H9 (cell line): Measurements from ENCODE around the gene THEMIS. TPM values are rescaled to one million over a fixed set of nuclear protein-coding genes. Genes with fewer than 3 reads are reported as not detected.

ENCODE experiments used
- DNase-seq: peaks from one replicate; pipeline ENCODE4 v3.0.0-alpha.2; 2017
- H2AFZ ChIP-seq: one replicate; pipeline ENCODE4 v1.6.1; 2013; ENCODE audit warnings: mild to moderate bottlenecking, low read length, control low read depth, moderate library complexity
- H2AK5ac ChIP-seq: 2 replicates; pipeline ENCODE4 v1.6.1; 2013; ENCODE audit warnings: low read length, control low read depth, mixed read lengths; ENCODE audit not compliant: insufficient read length
- H2BK120ac ChIP-seq: one replicate; pipeline ENCODE4 v1.6.1; 2013; ENCODE audit warnings: low read depth, mild to moderate bottlenecking, low read length, control low read depth, inconsistent platforms; ENCODE audit not compliant: poor library complexity, severe bottlenecking
- H2BK12ac ChIP-seq: 2 replicates; pipeline ENCODE4 v1.6.1; 2013; ENCODE audit warnings: low read length, control low read depth, mixed read lengths, low read depth; ENCODE audit not compliant: insufficient read length
- H2BK15ac ChIP-seq: 2 replicates; pipeline ENCODE4 v1.6.1; 2013; ENCODE audit warnings: low read depth, low read length, control low read depth
- H2BK20ac ChIP-seq: one replicate; pipeline ENCODE4 v1.6.1; 2013; ENCODE audit warnings: low read depth, mild to moderate bottlenecking, low read length, control low read depth, inconsistent platforms; ENCODE audit not compliant: poor library complexity, severe bottlenecking
- H2BK5ac ChIP-seq: 2 replicates; pipeline ENCODE4 v1.6.1; 2013; ENCODE audit warnings: low read length, control low read depth, mixed read lengths; ENCODE audit not compliant: insufficient read length
- H3K14ac ChIP-seq: 2 replicates; pipeline ENCODE4 v1.6.1; 2013; ENCODE audit warnings: low read length, control low read depth; ENCODE audit not compliant: insufficient read depth
- H3K18ac ChIP-seq: 2 replicates; pipeline ENCODE4 v1.6.1; 2013; ENCODE audit warnings: low read depth, mild to moderate bottlenecking, mixed read lengths, low read length, control low read depth; ENCODE audit not compliant: insufficient read length
- H3K23ac ChIP-seq: 2 replicates; pipeline ENCODE4 v1.6.1; 2013; ENCODE audit warnings: low read length, control low read depth, mixed read lengths, low read depth; ENCODE audit not compliant: insufficient read length
- H3K23me2 ChIP-seq: 2 replicates; pipeline ENCODE4 v1.6.1; 2013; ENCODE audit warnings: low read depth, mild to moderate bottlenecking, mixed read lengths, low read length, control low read depth; ENCODE audit not compliant: insufficient read length, poor library complexity, severe bottlenecking
- H3K27ac ChIP-seq: 2 replicates; pipeline ENCODE4 v1.5.1; 2013; ENCODE audit warnings: low read length, control low read depth, mixed read lengths, low read depth; ENCODE audit not compliant: insufficient read length
- H3K27me3 ChIP-seq: 2 replicates; pipeline ENCODE4 v1.6.1; 2013; ENCODE audit warnings: low read length, control low read depth, inconsistent platforms; ENCODE audit not compliant: insufficient read depth
- H3K4ac ChIP-seq: 2 replicates; pipeline ENCODE4 v1.6.1; 2013; ENCODE audit warnings: low read depth, mild to moderate bottlenecking, control low read depth, inconsistent platforms, low read length, moderate library complexity
- H3K4me1 ChIP-seq: 2 replicates; pipeline ENCODE4 v1.6.1; 2013; ENCODE audit warnings: low read length, control low read depth, inconsistent platforms; ENCODE audit not compliant: insufficient read depth
- H3K4me2 ChIP-seq: 2 replicates; pipeline ENCODE4 v1.6.1; 2013; ENCODE audit warnings: low read length, control low read depth, mixed read lengths; ENCODE audit not compliant: insufficient read length, insufficient read depth
- H3K56ac ChIP-seq: 2 replicates; pipeline ENCODE4 v1.6.1; 2013; ENCODE audit warnings: low read depth, mild to moderate bottlenecking, mixed read lengths, low read length, control low read depth; ENCODE audit not compliant: insufficient read length
- H3K79me1 ChIP-seq: 2 replicates; pipeline ENCODE4 v1.6.1; 2013; ENCODE audit warnings: low read depth, mild to moderate bottlenecking, moderate library complexity, low read length, control low read depth, inconsistent platforms; ENCODE audit not compliant: insufficient read depth, poor library complexity, severe bottlenecking
- H3K79me2 ChIP-seq: 2 replicates; pipeline ENCODE4 v1.6.1; 2013; ENCODE audit warnings: low read length, control low read depth, inconsistent platforms; ENCODE audit not compliant: insufficient read depth
- H3K9ac ChIP-seq: 2 replicates; pipeline ENCODE4 v1.6.1; 2013; ENCODE audit warnings: low read length, control low read depth, mixed read lengths; ENCODE audit not compliant: insufficient read length; ENCODE audit errors: extremely low read depth
- H3K9me3 ChIP-seq: one replicate; pipeline ENCODE4 v1.6.1; 2013; ENCODE audit warnings: low read depth, low read length, inconsistent platforms; ENCODE audit not compliant: control insufficient read depth
- H3T11ph ChIP-seq: one replicate; pipeline ENCODE4 v1.6.1; 2013; ENCODE audit warnings: mild to moderate bottlenecking, low read length, control low read depth, inconsistent platforms
- H4K20me1 ChIP-seq: one replicate; pipeline ENCODE4 v1.6.1; 2013; ENCODE audit not compliant: control insufficient read depth, insufficient read length, insufficient read depth
- H4K5ac ChIP-seq: 2 replicates; pipeline ENCODE4 v1.6.1; 2013; ENCODE audit warnings: low read depth, mild to moderate bottlenecking, mixed read lengths, low read length, control low read depth; ENCODE audit not compliant: insufficient read length
- H4K8ac ChIP-seq: replicated peaks from 2 replicates; pipeline ENCODE4 v1.6.1; 2013; ENCODE audit warnings: low read length, control low read depth, mixed read lengths, low read depth; ENCODE audit not compliant: insufficient read length
- H4K91ac ChIP-seq: 2 replicates; pipeline ENCODE4 v1.6.1; 2013; ENCODE audit warnings: low read depth, mild to moderate bottlenecking, moderate library complexity, mixed read lengths, low read length, control low read depth; ENCODE audit not compliant: insufficient read length
- H3K27ac Mint-ChIP-seq, 3 experiments: 2 replicates in 2 of 3; 3 replicates in 1 of 3; pipeline ENCODE4 v1.8.0; 2020 to 2021; ENCODE audit warnings: mixed read lengths in 3 of 3, mild to moderate bottlenecking in 1 of 3, moderate library complexity in 1 of 3
- H3K27me3 Mint-ChIP-seq: 2 replicates; pipeline ENCODE4 v1.8.0; 2021; ENCODE audit warnings: low read depth, mild to moderate bottlenecking, moderate library complexity, mixed read lengths
- H3K36me3 Mint-ChIP-seq, 3 experiments: 2 replicates in 2 of 3; 3 replicates in 1 of 3; pipeline ENCODE4 v1.8.0; 2020 to 2021; ENCODE audit warnings: low read depth in 3 of 3, mixed read lengths in 3 of 3; ENCODE audit not compliant: insufficient read depth in 1 of 3
- H3K4me1 Mint-ChIP-seq, 2 experiments: 2 replicates each; pipeline ENCODE4 v1.8.0; 2020; ENCODE audit warnings: mixed read lengths in 2 of 2
- H3K4me3 Mint-ChIP-seq, 2 experiments: 2 replicates in 1 of 2; 3 replicates in 1 of 2; pipeline ENCODE4 v1.8.0; 2020 to 2021; ENCODE audit warnings: mild to moderate bottlenecking in 2 of 2, mixed read lengths in 2 of 2, moderate library complexity in 1 of 2
- H3K9me3 Mint-ChIP-seq, 2 experiments: 2 replicates in 1 of 2; 3 replicates in 1 of 2; pipeline ENCODE4 v1.8.0; 2020; ENCODE audit warnings: mild to moderate bottlenecking in 2 of 2, mixed read lengths in 2 of 2, moderate library complexity in 1 of 2
- CTCF ChIP-seq: fragments of 200-600 bp; sonication (generic); conservative IDR thresholded peaks from 3 replicates; pipeline ENCODE4 v1.8.0; 2021; ENCODE audit warnings: antibody characterized with exemption, mild to moderate bottlenecking
- WGBS: extraction: QIAGEN DNeasy Blood & Tissue Kit; methylation state at CpG from one replicate; pipeline ENCODE4 v1.1.7; 2013; ENCODE audit warnings: missing lambda C conversion rate, low lambda C conversion rate, mixed read lengths; ENCODE audit not compliant: insufficient read length; ENCODE audit errors: extremely low coverage; 5-methylcytosine and 5-hydroxymethylcytosine counted together
- total RNA-seq: library from RNA; stranded (reverse); gene quantifications from 2 replicates; pipeline ENCODE4 v1.2.1, GENCODE V29; 2021

The THEMIS gene
- total RNA-seq, 1 experiment from 2014 or later: not detected

GRCh38 chr6:127738423-127738822 lies 162.4 kb downstream of the THEMIS start:
- Histone ChIP-seq H3K56ac (no peak overlapping the region), H3K9ac (no peak overlapping the region), H3K14ac (no peak overlapping the region), H4K20me1 (no peaks in the 10 kb centered on the region), H3K27me3 (no peaks in the 10 kb centered on the region), H4K91ac (no peak overlapping the region), H3T11ph (no peak overlapping the region), H3K4ac (no peak overlapping the region), H2AFZ (no peak overlapping the region), H3K79me1 (no peaks in the 10 kb centered on the region), H3K18ac (no peak overlapping the region), H3K9me3 (no peaks in the 10 kb centered on the region), H3K4me1 (no peaks in the 10 kb centered on the region), H2BK15ac (no peak overlapping the region), H3K23me2 (no peaks in the 10 kb centered on the region), H2BK120ac (no peak overlapping the region), H4K5ac (no peak overlapping the region), H2BK20ac (no peak overlapping the region), H4K8ac (no peak overlapping the region), H2AK5ac (no peak overlapping the region), H2BK12ac (no peak overlapping the region), H3K27ac (no peak overlapping the region), H2BK5ac (no peak overlapping the region), H3K4me2 (no peak overlapping the region), H3K23ac (no peak overlapping the region), H3K79me2 (no peaks in the 10 kb centered on the region)
- no peak for TF ChIP-seq CTCF
- H3K9me3 Mint-ChIP-seq: no peaks in the 10 kb centered on the region
- H3K27ac Mint-ChIP-seq: peak overlapping the region in 1 of 3 experiments; percentile 12; a peak in 1 of 7 replicates
- H3K36me3 Mint-ChIP-seq: no peaks in the 10 kb centered on the region
- H3K4me1 Mint-ChIP-seq: peaks cover 3 to 4% of the 10 kb centered on the region in 2 experiments; a peak in 2 of 4 replicates
- WGBS: no CpG with 5 or more reads among the region's 3 CpGs
- H3K4me3 Mint-ChIP-seq: no peak overlapping the region
- DNase-seq: no peak
- H3K27me3 Mint-ChIP-seq: no peaks in the 10 kb centered on the region
